HG03432 (cell line): ENCODE measurements around the gene PTPRN2.
"Not testable (repeated sequence)": the region's sequence is repeated elsewhere in the genome, so short reads cannot be mapped to it uniquely, and the experiment has no call there.

Experiments
- ATAC-seq: cut with Tn5 transposase; IDR thresholded peaks from one replicate; pipeline ENCODE4 v1.9.1; 2021; ENCODE audit warnings: mild to moderate bottlenecking, moderate library complexity; ENCODE audit not compliant: unreplicated experiment

PTPRN2 gene

GRCh38 chr7:157725312-157725711, 862.3 kb downstream of the PTPRN2 start:
- not testable (repeated sequence) for ATAC-seq

- no peak for ATAC-seq
Observed at GRCh38 chr7:157723205-157723604, 864.4 kb downstream of the PTPRN2 start.

GRCh38 chr7:157722137-157723060, 865.2 kb downstream of the PTPRN2 start:
- ATAC-seq, result no peak

GRCh38 chr7:157721468-157722136, 866.0 kb downstream of the PTPRN2 start:
- ATAC-seq, result no peak

GRCh38 chr7:157719705-157720655, 867.6 kb downstream of the PTPRN2 start:
- ATAC-seq, result no peak

GRCh38 chr7:157719008-157719682, 868.5 kb downstream of the PTPRN2 start:
- no peak for ATAC-seq

- no peak for ATAC-seq
Observed at GRCh38 chr7:157718303-157719007, 869.2 kb downstream of the PTPRN2 start.

- no peak for ATAC-seq
Observed at GRCh38 chr7:157717211-157718174, 870.1 kb downstream of the PTPRN2 start.

- ATAC-seq, result no peak
Observed at GRCh38 chr7:157715938-157716280, 871.7 kb downstream of the PTPRN2 start.

- ATAC-seq, result no peak
Observed at GRCh38 chr7:157715071-157715937, 872.3 kb downstream of the PTPRN2 start.

GRCh38 chr7:157714166-157715070, 873.2 kb downstream of the PTPRN2 start:
- no peak for ATAC-seq

GRCh38 chr7:157713591-157713990, 874.0 kb downstream of the PTPRN2 start:
- ATAC-seq, result no peak

GRCh38 chr7:157712666-157713235, 874.9 kb downstream of the PTPRN2 start:
- ATAC-seq, result no peak

- ATAC-seq, result no peak
Observed at GRCh38 chr7:157711353-157711888, 876.2 kb downstream of the PTPRN2 start.

- no peak for ATAC-seq
Observed at GRCh38 chr7:157710396-157710795, 877.2 kb downstream of the PTPRN2 start.
